Measurements from ENCODE around the gene GMDS.

GMDS gene

DNA sequence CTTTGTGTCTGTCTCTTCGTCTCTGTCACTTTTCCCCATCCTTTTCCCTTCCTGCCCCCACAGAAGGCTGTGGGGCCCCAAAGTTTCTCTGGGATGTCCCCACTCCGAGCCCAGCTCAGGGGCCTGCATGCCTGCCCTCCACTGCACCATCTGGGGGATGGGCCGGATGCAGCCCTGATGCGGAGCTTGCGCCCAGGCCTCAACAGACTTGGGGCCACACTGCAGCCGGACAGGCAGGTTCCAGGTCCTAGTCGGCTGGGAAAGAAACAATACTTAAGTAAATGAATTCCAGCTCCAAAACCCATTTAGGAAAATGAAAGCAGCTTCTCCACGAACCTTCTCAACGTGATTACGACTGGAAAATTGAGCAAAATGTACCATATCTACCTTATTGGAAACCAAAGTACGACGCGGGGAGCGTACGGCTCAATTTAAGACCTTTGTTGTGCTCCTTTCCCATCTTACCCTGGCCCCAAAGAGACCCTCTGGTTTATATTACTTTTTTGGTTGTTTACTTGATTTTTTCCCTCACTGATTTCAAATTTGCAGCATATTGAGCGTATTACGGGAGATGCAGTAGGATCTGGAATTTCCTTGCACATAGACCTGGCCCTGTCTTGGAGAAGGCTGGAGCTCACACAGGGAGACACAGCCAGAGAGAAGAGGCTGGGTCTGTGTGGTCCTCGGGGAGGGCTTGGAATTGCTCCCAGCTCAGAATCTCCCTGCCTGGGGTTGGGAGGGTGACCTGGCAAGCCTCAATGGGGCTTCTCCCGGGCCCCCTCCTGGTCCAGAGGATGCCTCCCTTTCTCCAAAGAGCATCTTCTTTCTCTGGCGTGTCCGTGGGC, 627.7 kb downstream of the GMDS start:
- in situ Hi-C loops (cut with MboI; ENCODE audit: low pct_unique_long_range_greater_than_20kb, low sequenced_read_pairs) = no loop called here
- no peak for DNase-seq

DNA sequence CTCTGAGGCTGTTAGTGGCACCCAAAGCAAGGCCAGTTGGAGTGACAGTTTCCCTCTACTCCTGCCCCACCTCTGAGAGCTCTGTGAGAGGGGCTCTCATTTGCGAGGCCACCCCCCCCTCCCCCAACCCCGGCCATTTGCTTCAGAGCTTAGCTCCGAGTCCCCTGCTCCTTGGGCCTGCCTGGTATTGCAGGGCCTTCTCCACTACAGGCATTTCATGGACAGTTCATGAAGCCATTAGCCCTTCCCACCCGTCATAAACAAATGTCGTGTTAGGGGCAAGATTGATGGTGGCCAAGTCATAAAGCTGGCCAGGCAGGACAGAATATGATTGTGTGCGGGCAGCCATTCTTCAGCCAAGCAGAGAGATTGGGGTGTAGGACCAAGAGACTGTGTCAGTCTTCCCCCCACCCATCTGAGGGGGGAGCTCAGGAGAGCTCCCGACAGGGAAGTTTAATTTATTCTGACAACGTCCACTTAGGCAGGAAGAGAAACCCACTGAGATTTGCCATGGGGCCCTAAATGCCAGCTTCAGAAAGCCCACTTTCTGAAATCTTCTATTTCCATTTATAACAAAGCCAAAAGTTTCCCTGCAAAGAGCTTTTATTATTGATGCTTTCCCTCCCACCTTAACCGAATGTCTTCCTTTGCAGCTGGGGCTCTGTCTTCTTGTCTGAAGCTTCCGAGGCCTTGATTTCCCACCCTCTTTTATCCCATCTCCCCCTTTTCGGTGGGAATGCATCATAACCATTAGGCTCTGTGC, 628.5 kb downstream of the GMDS start:
- DNase-seq = no peak
- in situ Hi-C loops (cut with MboI; ENCODE audit: low pct_unique_long_range_greater_than_20kb, low sequenced_read_pairs) = no loop called here

DNA sequence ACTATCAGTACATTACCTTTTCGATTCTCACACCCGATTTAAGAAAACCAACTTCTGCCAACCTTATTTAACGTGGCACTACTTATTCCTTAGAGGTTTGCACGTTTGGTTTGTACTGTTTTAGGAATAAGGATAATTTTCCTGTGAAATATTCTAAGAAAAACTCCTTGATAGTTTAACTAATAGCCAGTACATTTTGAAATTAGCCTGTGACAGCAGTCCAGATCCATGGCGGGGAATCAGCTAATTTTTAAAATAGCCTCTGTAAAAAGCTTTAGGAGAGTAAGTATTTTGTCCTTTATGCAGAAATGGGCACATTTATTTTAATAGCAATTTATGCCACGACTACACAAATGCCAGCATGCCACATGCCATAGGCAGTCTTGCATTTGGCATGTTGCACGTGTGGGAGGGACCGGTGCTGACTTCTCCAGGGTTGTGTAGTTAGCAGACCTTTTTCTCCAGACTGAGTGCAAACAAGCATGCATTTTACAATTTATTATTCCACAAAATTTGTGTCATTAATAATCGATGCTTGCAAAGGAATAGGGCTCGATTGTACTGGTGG, 629.5 kb downstream of the GMDS start:
- DNase-seq = no peak
- in situ Hi-C loops (cut with MboI; ENCODE audit: low pct_unique_long_range_greater_than_20kb, low sequenced_read_pairs) = no loop called here

DNA sequence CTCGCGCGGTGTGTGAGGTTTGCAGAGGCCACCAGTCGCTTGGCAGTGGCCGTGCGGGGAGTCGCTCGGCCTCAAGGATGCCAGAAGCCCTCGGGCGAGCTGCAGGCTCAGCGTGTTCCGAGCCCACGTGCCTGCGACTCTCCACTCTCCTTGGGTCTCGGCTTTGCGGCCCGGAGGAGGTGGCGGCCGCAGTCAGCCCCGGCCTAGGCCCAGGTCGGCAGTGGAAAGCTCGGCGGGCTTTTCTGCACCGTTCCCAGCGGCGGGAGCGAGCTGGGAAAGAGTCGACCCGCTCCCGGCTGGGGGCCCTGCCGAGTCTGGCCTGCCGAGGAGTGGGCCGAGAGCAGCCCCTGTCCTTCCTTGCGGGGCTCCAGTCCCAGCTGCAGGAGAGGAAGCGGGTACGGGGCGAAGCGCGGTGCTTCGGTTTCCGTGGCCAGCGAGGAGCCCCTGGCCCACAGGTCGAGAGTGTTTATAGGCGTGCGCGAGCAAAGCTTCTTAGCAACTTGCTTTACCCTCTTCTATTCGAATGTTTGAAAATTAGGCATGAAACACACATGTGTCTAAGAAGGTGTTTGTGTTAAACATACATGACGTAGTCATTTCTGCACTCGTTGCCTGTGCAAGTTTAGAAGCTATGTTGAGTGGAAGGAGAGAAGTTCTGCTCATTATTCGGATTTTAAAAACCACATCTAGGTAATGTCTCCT, 630.1 kb downstream of the GMDS start:
- in situ Hi-C loops (cut with MboI; ENCODE audit: low pct_unique_long_range_greater_than_20kb, low sequenced_read_pairs) = no loop called here
- DNase-seq = no peak

DNA sequence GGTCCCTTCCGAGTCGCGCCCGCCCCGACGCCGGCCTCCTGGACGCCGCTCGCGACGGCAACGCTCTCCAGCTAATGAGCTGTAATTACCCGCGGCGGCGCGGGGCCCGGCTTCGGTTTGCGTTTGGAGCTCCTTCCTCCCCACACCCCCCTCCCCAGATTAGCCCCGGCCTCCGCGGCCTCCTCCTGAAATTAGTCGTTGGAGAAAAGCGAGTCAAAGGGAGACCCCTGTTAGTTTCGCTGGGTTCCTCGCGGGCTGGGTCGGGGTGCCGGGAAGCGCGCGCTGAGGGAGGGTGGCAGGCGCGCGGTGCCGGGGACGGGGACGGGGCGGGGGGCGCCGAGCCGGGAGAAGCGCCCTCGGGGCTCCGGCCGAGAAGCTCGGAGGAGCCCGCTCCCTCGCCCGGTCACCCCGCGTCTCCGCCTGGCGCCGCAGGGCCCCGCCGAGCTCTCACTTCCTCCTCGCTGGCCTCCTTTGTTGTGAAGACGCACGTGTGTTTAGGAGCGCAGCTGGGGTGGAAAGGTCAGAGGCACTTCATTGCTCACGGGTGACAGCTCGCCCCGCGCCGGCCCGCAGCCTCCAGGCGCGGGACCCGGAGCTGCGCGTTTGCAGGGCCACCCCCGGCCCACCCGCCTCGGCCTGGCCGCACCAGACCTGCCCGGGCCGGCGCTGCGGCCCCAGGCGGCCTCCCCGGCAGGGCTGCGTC, 630.8 kb downstream of the GMDS start:
- no peak for DNase-seq
- in situ Hi-C loops (cut with MboI; ENCODE audit: low pct_unique_long_range_greater_than_20kb, low sequenced_read_pairs) = no loop called here

DNA sequence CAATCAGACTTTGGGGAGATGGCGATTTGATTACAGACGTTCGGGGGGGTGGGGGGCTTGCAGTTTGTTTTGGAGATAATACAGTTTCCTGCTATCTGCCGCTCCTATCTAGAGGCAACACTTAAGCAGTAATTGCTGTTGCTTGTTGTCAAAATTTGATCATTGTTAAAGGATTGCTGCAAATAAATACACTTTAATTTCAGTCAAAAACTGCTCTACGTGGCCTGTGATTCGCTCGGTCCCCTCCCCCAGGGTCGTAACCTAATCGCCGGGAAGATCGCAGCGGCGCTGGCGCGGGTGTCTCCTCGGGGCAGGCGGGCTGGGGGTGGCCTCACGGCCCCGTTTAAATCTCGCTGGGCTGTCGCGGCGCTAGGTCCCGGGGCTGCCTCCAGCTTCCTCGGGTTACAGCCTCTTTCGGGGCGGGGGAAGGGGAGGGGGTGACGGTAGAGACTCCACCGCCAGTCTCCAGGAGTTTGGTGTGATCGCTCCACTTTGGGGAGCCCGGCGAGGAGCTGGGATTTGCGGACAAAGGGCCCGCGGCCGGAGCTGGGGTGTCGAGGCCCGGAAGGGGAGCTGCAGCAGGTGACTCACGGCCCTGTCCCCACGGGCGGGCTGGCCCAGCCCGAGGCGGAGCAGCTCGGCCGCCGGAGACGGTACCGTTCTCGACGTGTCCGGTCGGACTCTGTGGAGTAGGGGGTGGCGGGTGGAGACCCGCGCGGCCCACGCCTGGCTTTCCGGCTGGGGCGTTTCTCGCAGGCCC, 631.5 kb downstream of the GMDS start:
- peak; percentile 27 for DNase-seq
- in situ Hi-C loops (cut with MboI; ENCODE audit: low pct_unique_long_range_greater_than_20kb, low sequenced_read_pairs) = no loop called here

DNA sequence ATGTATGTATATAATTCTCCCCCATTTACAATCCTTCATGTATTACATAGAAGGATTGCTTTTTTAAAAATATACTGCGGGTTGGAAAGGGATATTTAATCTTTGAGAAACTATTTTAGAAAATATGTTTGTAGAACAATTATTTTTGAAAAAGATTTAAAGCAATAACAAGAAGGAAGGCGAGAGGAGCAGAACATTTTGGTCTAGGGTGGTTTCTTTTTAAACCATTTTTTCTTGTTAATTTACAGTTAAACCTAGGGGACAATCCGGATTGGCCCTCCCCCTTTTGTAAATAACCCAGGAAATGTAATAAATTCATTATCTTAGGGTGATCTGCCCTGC, 632.1 kb downstream of the GMDS start:
- in situ Hi-C loops (cut with MboI; ENCODE audit: low pct_unique_long_range_greater_than_20kb, low sequenced_read_pairs) = no loop called here
- DNase-seq = peak; percentile 11

DNA sequence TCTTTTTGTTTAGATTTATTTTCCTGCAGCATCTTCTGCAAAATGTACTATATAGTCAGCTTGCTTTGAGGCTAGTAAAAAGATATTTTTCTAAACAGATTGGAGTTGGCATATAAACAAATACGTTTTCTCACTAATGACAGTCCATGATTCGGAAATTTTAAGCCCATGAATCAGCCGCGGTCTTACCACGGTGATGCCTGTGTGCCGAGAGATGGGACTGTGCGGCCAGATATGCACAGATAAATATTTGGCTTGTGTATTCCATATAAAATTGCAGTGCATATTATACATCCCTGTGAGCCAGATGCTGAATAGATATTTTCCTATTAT, 632.5 kb downstream of the GMDS start:
- DNase-seq = peak; percentile 32

DNA sequence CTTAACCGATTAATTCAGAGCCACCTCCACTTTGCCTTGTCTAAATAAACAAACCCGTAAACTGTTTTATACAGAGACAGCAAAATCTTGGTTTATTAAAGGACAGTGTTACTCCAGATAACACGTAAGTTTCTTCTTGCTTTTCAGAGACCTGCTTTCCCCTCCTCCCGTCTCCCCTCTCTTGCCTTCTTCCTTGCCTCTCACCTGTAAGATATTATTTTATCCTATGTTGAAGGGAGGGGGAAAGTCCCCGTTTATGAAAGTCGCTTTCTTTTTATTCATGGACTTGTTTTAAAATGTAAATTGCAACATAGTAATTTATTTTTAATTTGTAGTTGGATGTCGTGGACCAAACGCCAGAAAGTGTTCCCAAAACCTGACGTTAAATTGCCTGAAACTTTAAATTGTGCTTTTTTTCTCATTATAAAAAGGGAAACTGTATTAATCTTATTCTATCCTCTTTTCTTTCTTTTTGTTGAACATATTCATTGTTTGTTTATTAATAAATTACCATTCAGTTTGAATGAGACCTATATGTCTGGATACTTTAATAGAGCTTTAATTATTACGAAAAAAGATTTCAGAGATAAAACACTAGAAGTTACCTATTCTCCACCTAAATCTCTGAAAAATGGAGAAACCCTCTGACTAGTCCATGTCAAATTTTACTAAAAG, 633.0 kb downstream of the GMDS start:
- in situ Hi-C loops (cut with MboI; ENCODE audit: low pct_unique_long_range_greater_than_20kb, low sequenced_read_pairs) = no loop called here
- no peak for DNase-seq

More for the DNA sequence above, 632.5 kb downstream of the GMDS start:
- in situ Hi-C loops (cut with MboI; ENCODE audit: low pct_unique_long_range_greater_than_20kb, low sequenced_read_pairs) = no loop called here

DNA sequence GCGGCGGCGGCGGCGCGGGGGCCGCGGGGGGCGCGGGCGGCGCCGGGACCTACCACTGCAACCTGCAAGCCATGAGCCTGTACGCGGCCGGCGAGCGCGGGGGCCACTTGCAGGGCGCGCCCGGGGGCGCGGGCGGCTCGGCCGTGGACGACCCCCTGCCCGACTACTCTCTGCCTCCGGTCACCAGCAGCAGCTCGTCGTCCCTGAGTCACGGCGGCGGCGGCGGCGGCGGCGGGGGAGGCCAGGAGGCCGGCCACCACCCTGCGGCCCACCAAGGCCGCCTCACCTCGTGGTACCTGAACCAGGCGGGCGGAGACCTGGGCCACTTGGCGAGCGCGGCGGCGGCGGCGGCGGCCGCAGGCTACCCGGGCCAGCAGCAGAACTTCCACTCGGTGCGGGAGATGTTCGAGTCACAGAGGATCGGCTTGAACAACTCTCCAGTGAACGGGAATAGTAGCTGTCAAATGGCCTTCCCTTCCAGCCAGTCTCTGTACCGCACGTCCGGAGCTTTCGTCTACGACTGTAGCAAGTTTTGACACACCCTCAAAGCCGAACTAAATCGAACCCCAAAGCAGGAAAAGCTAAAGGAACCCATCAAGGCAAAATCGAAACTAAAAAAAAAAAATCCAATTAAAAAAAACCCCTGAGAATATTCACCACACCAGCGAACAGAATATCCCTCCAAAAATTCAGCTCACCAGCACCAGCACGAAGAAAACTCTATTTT, 633.7 kb downstream of the GMDS start:
- DNase-seq = peak; percentile 57
- in situ Hi-C loops (cut with MboI; ENCODE audit: low pct_unique_long_range_greater_than_20kb, low sequenced_read_pairs) = no loop called here

DNA sequence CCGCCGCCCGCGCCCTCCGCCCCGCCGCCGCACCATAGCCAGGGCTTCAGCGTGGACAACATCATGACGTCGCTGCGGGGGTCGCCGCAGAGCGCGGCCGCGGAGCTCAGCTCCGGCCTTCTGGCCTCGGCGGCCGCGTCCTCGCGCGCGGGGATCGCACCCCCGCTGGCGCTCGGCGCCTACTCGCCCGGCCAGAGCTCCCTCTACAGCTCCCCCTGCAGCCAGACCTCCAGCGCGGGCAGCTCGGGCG, 634.2 kb downstream of the GMDS start:
- peak; percentile 38 for DNase-seq
- in situ Hi-C loops (cut with MboI; ENCODE audit: low pct_unique_long_range_greater_than_20kb, low sequenced_read_pairs) = no loop called here

DNA sequence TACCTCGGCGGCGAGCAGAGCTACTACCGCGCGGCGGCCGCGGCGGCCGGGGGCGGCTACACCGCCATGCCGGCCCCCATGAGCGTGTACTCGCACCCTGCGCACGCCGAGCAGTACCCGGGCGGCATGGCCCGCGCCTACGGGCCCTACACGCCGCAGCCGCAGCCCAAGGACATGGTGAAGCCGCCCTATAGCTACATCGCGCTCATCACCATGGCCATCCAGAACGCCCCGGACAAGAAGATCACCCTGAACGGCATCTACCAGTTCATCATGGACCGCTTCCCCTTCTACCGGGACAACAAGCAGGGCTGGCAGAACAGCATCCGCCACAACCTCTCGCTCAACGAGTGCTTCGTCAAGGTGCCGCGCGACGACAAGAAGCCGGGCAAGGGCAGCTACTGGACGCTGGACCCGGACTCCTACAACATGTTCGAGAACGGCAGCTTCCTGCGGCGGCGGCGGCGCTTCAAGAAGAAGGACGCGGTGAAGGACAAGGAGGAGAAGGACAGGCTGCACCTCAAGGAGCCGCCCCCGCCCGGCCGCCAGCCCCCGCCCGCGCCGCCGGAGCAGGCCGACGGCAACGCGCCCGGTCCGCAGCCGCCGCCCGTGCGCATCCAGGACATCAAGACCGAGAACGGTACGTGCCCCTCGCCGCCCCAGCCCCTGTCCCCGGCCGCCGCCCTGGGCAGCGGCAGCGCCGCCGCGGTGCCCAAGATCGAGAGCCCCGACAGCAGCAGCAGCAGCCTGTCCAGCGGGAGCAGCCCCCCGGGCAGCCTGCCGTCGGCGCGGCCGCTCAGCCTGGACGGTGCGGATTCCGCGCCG, 634.7 kb downstream of the GMDS start:
- in situ Hi-C loops (cut with MboI; ENCODE audit: low pct_unique_long_range_greater_than_20kb, low sequenced_read_pairs) = no loop called here
- peak; percentile 60 for DNase-seq

DNA sequence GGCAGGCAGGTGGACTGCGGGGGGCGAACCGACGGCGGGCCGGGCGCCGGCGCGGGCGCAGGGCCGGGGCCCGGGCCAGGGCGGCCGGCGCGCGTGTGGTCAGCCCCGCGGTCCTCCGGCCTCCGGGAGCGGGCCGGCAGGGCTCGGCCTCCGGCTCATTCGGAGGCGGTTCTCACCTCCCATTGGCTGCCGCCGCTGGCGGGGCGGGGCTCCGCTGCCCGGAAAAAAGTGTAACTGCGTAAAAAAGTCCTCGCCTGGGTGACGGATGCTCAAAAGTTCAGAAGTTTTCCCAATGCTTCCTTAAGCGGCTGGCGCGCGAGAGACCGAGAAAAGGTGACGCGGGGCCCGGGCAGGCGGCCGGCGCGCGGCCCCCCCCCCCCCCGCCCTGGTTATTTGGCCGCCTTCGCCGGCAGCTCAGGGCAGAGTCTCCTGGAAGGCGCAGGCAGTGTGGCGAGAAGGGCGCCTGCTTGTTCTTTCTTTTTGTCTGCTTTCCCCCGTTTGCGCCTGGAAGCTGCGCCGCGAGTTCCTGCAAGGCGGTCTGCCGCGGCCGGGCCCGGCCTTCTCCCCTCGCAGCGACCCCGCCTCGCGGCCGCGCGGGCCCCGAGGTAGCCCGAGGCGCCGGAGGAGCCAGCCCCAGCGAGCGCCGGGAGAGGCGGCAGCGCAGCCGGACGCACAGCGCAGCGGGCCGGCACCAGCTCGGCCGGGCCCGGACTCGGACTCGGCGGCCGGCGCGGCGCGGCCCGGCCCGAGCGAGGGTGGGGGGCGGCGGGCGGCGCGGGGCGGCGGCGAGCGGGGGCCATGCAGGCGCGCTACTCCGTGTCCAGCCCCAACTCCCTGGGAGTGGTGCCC, 635.5 kb downstream of the GMDS start, which contains the start of gene FOXC1:
Gene FOXC1, plus strand, starts transcription at position 268 of the 849 bp plus-strand sequence. Its CDS starts 531 bp downstream, at position 799.
- in situ Hi-C loops (cut with MboI; ENCODE audit: low pct_unique_long_range_greater_than_20kb, low sequenced_read_pairs) = no loop called here
- DNase-seq = peak; percentile 87

DNA sequence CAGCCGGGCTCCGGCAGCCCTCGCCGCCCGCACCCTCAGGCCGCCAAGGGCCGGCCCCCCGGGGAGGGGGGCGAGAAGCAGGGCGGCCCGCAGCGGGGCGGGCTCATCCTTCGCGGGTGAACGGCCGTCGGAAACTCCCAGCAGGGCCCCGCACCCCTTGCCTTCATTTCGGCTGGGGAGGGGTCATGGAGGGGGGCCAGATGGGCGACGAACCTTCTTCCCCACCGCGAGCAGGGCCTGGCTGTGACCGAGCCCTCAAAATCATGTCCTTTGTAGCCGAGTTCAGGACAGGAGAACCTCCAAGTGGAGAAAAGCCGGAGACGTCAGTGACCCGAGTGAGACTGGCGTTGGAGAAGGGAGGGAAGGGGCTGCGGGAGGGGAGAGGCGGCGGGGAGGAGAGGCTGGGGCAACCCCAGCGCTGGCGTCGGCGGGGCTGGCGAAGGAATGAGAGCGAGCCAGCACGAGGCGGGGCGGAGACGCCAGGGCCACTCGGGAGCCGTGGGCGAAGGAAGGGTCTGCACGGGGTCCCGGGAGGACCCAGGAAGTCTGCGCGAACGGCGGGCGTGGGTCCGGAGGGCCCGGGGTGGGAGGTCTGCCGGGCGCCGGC, 636.3 kb downstream of the GMDS start:
- DNase-seq = peak; percentile 32
- in situ Hi-C loops (cut with MboI; ENCODE audit: low pct_unique_long_range_greater_than_20kb, low sequenced_read_pairs) = no loop called here

DNA sequence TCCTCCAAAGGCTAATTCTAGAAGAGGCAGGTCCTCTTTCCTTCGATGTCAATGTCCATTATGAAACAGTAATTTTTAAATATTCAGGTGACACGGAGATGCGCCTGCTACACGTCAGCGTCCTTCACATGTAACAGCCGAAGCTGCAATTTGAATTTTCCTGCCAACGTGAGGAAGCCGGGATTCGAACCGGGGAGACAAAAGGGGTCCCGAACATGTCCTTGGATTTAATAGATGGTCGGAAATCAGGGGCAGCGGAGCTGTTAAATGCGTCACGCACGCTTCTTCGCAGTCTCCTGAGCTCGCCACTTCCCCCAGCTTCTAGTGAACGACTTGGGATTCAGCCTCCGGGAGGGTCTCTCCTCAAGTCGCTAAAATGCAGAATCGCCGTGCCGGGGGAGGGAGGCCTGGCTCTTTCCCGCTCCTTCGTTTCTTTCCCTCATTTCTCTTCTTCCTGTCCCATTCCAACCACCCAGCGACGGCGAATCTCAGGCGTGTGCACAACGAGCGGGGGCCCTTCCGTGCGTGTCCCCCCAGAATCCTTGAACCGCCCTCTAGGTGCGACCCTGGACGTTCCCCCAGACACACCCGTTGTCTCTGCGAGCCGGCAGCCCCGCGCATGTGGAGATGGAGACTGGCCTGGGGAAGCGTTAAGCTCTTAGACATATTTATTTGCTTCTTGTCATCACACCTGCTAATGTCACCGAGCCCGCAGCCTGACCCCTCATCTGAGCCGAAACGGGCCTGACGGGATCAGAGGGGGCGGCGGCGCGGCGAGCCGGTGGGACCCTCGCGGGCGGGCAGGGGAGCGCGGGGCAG, 637.0 kb downstream of the GMDS start:
- in situ Hi-C loops (cut with MboI; ENCODE audit: low pct_unique_long_range_greater_than_20kb, low sequenced_read_pairs) = no loop called here
- DNase-seq = no peak
